ENCODE results near the gene G6PD. TPM values are rescaled to one million over a fixed set of nuclear protein-coding genes. Genes with fewer than 3 reads are reported as not detected.
A peak's percentile ranks its signal among the peaks of the same experiment; 100 is the strongest.

G6PD gene
- total RNA-seq, 1 experiment from 2014 or later, result 24.3 TPM

- Histone ChIP-seq H3K9me2 (replicated peaks; ENCODE audit: insufficient read depth, low read length) (no peaks in the 10 kb centered on the region), H4K20me1 (ENCODE audit: insufficient read depth, low read depth, low read length) (no peaks in the 10 kb centered on the region), H3K27ac (ENCODE audit: low read length) (no peak overlapping the region), H3K4me3 (ENCODE audit: low read length) (no peak overlapping the region), H3K27me3 (ENCODE audit: low read length) (no peaks in the 10 kb centered on the region), H3K36me3 (ENCODE audit: insufficient read depth, low read length) (no peaks in the 10 kb centered on the region; the same call in 1 of the 2 replicates), H3K79me2 (ENCODE audit: low read length) (peaks cover 41% of the 10 kb centered on the region), H3K9me3 (ENCODE audit: low read length) (no peaks in the 10 kb centered on the region), H2AFZ (ENCODE audit: low read length) (no peak overlapping the region), H3K4me2 (ENCODE audit: low read depth, low read length, poor library complexity, severe bottlenecking) (no peak overlapping the region), H3K9ac (ENCODE audit: low read length) (no peak overlapping the region), H3K4me1 (ENCODE audit: low read length) (peaks cover 21% of the 10 kb centered on the region)
- DNase-seq, result no peak
Observed at GRCh38 chrX:154549766-154550165, 3.1 kb upstream of the G6PD start.

- no peaks in the 10 kb centered on the region for H4K20me1 ChIP-seq (ENCODE audit: insufficient read depth, low read depth, low read length)
- peaks cover 24% of the 10 kb centered on the region for H3K4me1 ChIP-seq (ENCODE audit: low read length)
- DNase-seq, result no peak
- H3K27ac ChIP-seq (ENCODE audit: low read length), result peak overlapping the region; percentile 91
- H2AFZ ChIP-seq (ENCODE audit: low read length), result no peak overlapping the region
- peak overlapping the region; percentile 78 for H3K4me3 ChIP-seq (ENCODE audit: low read length)
- H3K79me2 ChIP-seq (ENCODE audit: low read length), result peaks cover 41% of the 10 kb centered on the region
- no peaks in the 10 kb centered on the region; the same call in 1 of the 2 replicates for H3K36me3 ChIP-seq (ENCODE audit: insufficient read depth, low read length)
- H3K27me3 ChIP-seq (ENCODE audit: low read length), result no peaks in the 10 kb centered on the region
- H3K4me2 ChIP-seq (ENCODE audit: low read depth, low read length, poor library complexity, severe bottlenecking), result peak overlapping the region; percentile 66
- H3K9ac ChIP-seq (ENCODE audit: low read length), result peak overlapping the region; percentile 79
- H3K9me3 ChIP-seq (ENCODE audit: low read length), result no peaks in the 10 kb centered on the region
- no peaks in the 10 kb centered on the region for H3K9me2 ChIP-seq (replicated peaks; ENCODE audit: insufficient read depth, low read length)
Observed at GRCh38 chrX:154548028-154548316, 1.3 kb upstream of the G6PD start.

- H3K4me2 ChIP-seq (ENCODE audit: low read depth, low read length, poor library complexity, severe bottlenecking), result peak within 1 kb of the TSS; percentile 66
- H2AFZ ChIP-seq (ENCODE audit: low read length), result no peak within 1 kb of the TSS
- H3K79me2 ChIP-seq (ENCODE audit: low read length), result peaks cover 41% of the 10 kb centered on the region
- peak; percentile 94 for DNase-seq
- peak within 1 kb of the TSS; percentile 91 for H3K27ac ChIP-seq (ENCODE audit: low read length)
- H3K4me1 ChIP-seq (ENCODE audit: low read length), result peaks cover 24% of the 10 kb centered on the region
- peak within 1 kb of the TSS; percentile 79 for H3K9ac ChIP-seq (ENCODE audit: low read length)
- no peaks in the 10 kb centered on the region; the same call in 1 of the 2 replicates for H3K36me3 ChIP-seq (ENCODE audit: insufficient read depth, low read length)
- no peaks in the 10 kb centered on the region for H3K9me2 ChIP-seq (replicated peaks; ENCODE audit: insufficient read depth, low read length)
- H3K27me3 ChIP-seq (ENCODE audit: low read length), result no peaks in the 10 kb centered on the region
- peak within 1 kb of the TSS; percentile 78 for H3K4me3 ChIP-seq (ENCODE audit: low read length)
- H3K9me3 ChIP-seq (ENCODE audit: low read length), result no peaks in the 10 kb centered on the region
- H4K20me1 ChIP-seq (ENCODE audit: insufficient read depth, low read depth, low read length), result no peaks in the 10 kb centered on the region
Observed at GRCh38 chrX:154547245-154548027, 790 bp upstream of the G6PD start, which contains the start of gene IKBKG. Gene IKBKG (plus strand): TSS chrX:154547620. CDS start chrX:154552003, 4,383 bp downstream.

- Histone ChIP-seq H3K27ac (ENCODE audit: low read length) (no peak overlapping the region), H3K9me2 (replicated peaks; ENCODE audit: insufficient read depth, low read length) (no peaks in the 10 kb centered on the region), H4K20me1 (ENCODE audit: insufficient read depth, low read depth, low read length) (no peaks in the 10 kb centered on the region), H3K4me3 (ENCODE audit: low read length) (peak overlapping the region; percentile 78), H3K4me1 (ENCODE audit: low read length) (peaks cover 24% of the 10 kb centered on the region), H3K9ac (ENCODE audit: low read length) (peak overlapping the region; percentile 79), H3K9me3 (ENCODE audit: low read length) (no peaks in the 10 kb centered on the region), H2AFZ (ENCODE audit: low read length) (no peak overlapping the region), H3K27me3 (ENCODE audit: low read length) (no peaks in the 10 kb centered on the region), H3K36me3 (ENCODE audit: insufficient read depth, low read length) (no peaks in the 10 kb centered on the region; the same call in 1 of the 2 replicates), H3K79me2 (ENCODE audit: low read length) (peaks cover 41% of the 10 kb centered on the region), H3K4me2 (ENCODE audit: low read depth, low read length, poor library complexity, severe bottlenecking) (peak overlapping the region; percentile 66)
- no peak for DNase-seq
Observed at GRCh38 chrX:154545673-154546274, 872 bp downstream of the G6PD start.

DNA sequence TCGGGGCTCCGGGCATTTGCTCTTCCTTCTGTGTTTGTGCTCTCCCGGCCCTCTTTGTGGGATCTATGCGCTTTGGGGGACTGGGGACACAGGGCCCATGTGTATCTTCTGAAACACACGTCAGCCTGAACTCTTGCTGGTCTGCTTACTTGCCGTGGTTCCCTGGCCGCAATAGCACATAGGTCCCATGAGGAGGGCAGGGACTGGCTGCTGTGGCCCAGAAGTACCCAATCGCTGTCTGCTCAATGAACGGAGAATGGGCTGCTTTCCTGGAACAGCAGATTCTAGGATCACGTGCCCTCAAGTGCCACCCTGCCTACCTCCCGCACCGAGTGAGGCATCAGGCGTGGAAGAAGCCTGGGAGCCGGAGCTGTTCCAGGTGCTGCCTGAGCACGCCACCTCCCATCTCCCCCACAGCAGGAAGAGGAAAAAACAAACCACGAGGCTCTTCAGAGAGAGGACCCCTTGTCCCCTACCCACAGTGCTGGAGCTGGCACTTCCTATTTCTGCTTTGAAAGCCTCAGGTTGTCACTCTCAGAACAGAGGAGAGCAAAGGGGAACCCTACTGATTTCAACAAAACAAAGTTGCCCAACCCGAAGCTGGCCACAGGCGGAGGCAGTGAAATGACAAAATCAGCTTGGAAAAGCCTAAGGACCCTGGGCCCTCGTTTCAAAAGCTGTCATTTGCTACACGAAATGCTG lies 3.8 kb downstream of the G6PD start:
- no peaks in the 10 kb centered on the region for H4K20me1 ChIP-seq (ENCODE audit: insufficient read depth, low read depth, low read length)
- peaks cover 15% of the 10 kb centered on the region for H3K4me1 ChIP-seq (ENCODE audit: low read length)
- no peak overlapping the region for H3K27ac ChIP-seq (ENCODE audit: low read length)
- no peaks in the 10 kb centered on the region for H3K27me3 ChIP-seq (ENCODE audit: low read length)
- H2AFZ ChIP-seq (ENCODE audit: low read length), result no peak overlapping the region
- no peak overlapping the region for H3K9ac ChIP-seq (ENCODE audit: low read length)
- no peaks in the 10 kb centered on the region; the same call in 1 of the 2 replicates for H3K36me3 ChIP-seq (ENCODE audit: insufficient read depth, low read length)
- H3K4me2 ChIP-seq (ENCODE audit: low read depth, low read length, poor library complexity, severe bottlenecking), result no peak overlapping the region
- H3K9me2 ChIP-seq (replicated peaks; ENCODE audit: insufficient read depth, low read length), result no peaks in the 10 kb centered on the region
- no peak for DNase-seq
- no peak overlapping the region for H3K4me3 ChIP-seq (ENCODE audit: low read length)
- no peaks in the 10 kb centered on the region for H3K9me3 ChIP-seq (ENCODE audit: low read length)
- H3K79me2 ChIP-seq (ENCODE audit: low read length), result peaks cover 15% of the 10 kb centered on the region

GRCh38 chrX:154541896-154542722 lies 4.5 kb downstream of the G6PD start:
- H3K9ac ChIP-seq (ENCODE audit: low read length), result no peak overlapping the region
- peaks cover 13% of the 10 kb centered on the region for H3K79me2 ChIP-seq (ENCODE audit: low read length)
- H3K27me3 ChIP-seq (ENCODE audit: low read length), result no peaks in the 10 kb centered on the region
- H2AFZ ChIP-seq (ENCODE audit: low read length), result no peak overlapping the region
- no peak overlapping the region for H3K4me2 ChIP-seq (ENCODE audit: low read depth, low read length, poor library complexity, severe bottlenecking)
- no peaks in the 10 kb centered on the region; the same call in 1 of the 2 replicates for H3K36me3 ChIP-seq (ENCODE audit: insufficient read depth, low read length)
- H3K27ac ChIP-seq (ENCODE audit: low read length), result no peak overlapping the region
- H3K4me1 ChIP-seq (ENCODE audit: low read length), result peaks cover 15% of the 10 kb centered on the region
- DNase-seq, result peak; percentile 51
- no peaks in the 10 kb centered on the region for H3K9me2 ChIP-seq (replicated peaks; ENCODE audit: insufficient read depth, low read length)
- no peaks in the 10 kb centered on the region for H4K20me1 ChIP-seq (ENCODE audit: insufficient read depth, low read depth, low read length)
- no peaks in the 10 kb centered on the region for H3K9me3 ChIP-seq (ENCODE audit: low read length)
- H3K4me3 ChIP-seq (ENCODE audit: low read length), result no peak overlapping the region

- H3K27ac ChIP-seq (ENCODE audit: low read length), result no peak overlapping the region
- no peak overlapping the region for H3K4me2 ChIP-seq (ENCODE audit: low read depth, low read length, poor library complexity, severe bottlenecking)
- DNase-seq, result no peak
- H3K9me2 ChIP-seq (replicated peaks; ENCODE audit: insufficient read depth, low read length), result no peaks in the 10 kb centered on the region
- no peaks in the 10 kb centered on the region; the same call in 1 of the 2 replicates for H3K36me3 ChIP-seq (ENCODE audit: insufficient read depth, low read length)
- peaks cover 15% of the 10 kb centered on the region for H3K4me1 ChIP-seq (ENCODE audit: low read length)
- H3K27me3 ChIP-seq (ENCODE audit: low read length), result no peaks in the 10 kb centered on the region
- no peak overlapping the region for H3K4me3 ChIP-seq (ENCODE audit: low read length)
- no peaks in the 10 kb centered on the region for H4K20me1 ChIP-seq (ENCODE audit: insufficient read depth, low read depth, low read length)
- H3K9me3 ChIP-seq (ENCODE audit: low read length), result no peaks in the 10 kb centered on the region
- no peak overlapping the region for H3K9ac ChIP-seq (ENCODE audit: low read length)
- H2AFZ ChIP-seq (ENCODE audit: low read length), result no peak overlapping the region
- H3K79me2 ChIP-seq (ENCODE audit: low read length), result peaks cover 13% of the 10 kb centered on the region
Observed at GRCh38 chrX:154541589-154541895, 5.1 kb downstream of the G6PD start.

Data from Karpas-422 (cell line).